GM12801 (cell line): ENCODE results near the gene RHBG.

Source experiments
- CTCF ChIP-seq: IDR thresholded peaks from one replicate; pipeline ENCODE4 v1.5.1; 2011; ENCODE audit warnings: control low read depth; ENCODE audit not compliant: insufficient read length; ENCODE audit errors: extremely low read depth

Gene RHBG

GRCh38 chr1:156427957-156428356 is 58.9 kb downstream of the RHBG start:
- no peak for TF ChIP-seq CTCF

GRCh38 chr1:156428746-156429288 is 59.8 kb downstream of the RHBG start:
- no peak for TF ChIP-seq CTCF

- no peak for TF ChIP-seq CTCF
Measured at GRCh38 chr1:156429313-156430060, 60.5 kb downstream of the RHBG start.

- TF ChIP-seq CTCF, result no peak
Measured at GRCh38 chr1:156430303-156430702, 61.3 kb downstream of the RHBG start.

- TF ChIP-seq CTCF, result no peak
Measured at GRCh38 chr1:156430866-156431265, 61.9 kb downstream of the RHBG start.

- TF ChIP-seq CTCF, result no peak
Measured at GRCh38 chr1:156431366-156431765, 62.4 kb downstream of the RHBG start.

- TF ChIP-seq CTCF, result no peak
Measured at GRCh38 chr1:156431769-156432668, 63.0 kb downstream of the RHBG start.
